SIG-M5 treated with dmso at 0.1 percent for 504 hours (cell line): ENCODE data around the gene DLX3.
A peak's percentile ranks its signal among the peaks of the same experiment; 100 is the strongest.

Source experiments
- DNase-seq: peaks from one replicate; lab custom pipeline; 2025; ENCODE audit not compliant: unreplicated experiment; lab: John Stamatoyannopoulos, UW

Gene DLX3

DNA sequence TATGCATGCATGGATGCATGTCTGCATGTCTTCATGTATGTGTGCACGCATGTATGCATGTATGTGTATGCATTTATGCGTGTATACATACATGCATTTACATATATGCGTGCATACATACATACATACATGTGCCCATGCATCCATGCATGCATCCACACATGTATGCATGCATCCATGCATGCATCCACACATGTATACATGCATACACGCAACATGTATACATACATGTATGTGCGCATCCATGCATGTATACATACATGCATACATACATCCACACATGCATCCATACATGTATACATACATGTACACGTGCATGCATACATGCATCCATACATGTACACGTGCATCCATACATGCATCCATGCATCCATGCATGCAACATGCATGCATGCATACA lies 29.8 kb upstream of the DLX3 start:
- DNase-seq = no peak

DNA sequence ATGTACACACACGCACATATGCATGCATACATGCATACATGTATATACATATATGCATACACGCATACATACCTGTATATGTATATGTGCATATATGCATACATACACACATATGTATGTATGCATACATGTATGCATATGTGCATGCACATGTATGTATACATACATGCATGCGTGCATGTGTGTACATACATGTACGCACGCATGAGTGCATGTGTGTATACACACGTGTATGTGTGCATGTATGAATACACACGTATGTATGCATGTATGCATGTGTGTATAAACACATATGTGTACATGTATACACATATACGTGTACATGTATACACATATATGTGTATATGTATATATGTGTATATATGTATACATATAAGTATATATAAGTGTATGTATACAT lies 28.5 kb upstream of the DLX3 start:
- no peak for DNase-seq

DNA sequence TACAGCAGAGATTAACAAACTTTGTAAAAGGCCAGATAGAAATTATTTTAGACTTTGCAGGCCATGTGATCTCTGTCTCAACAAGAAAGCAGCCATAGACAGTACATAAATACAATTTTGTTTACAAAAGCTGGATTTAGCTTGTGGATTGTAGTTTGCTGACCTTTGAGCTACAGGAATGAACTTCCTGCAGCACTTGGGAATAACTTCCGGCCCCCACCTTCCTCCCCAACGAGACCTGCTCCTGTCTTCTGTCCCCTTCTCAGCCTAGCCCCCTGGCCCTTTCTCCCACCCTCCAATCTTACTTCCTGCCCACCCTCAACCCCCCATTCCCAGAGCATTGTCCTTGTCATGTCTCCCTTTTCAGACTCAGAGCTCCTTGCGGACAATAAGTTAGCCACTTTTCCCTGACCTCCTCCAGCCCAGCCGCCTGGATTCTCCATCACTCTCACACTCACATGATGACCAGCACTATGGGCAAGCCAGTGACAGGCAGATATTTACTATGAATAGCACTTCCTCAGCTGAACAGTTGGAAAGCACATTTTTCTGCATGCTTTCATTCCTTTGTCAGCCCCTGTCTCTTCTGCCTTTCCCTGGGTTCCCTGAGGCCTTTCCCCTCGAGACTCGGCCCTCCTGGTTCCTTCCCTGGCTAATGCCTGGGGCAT lies 27.6 kb upstream of the DLX3 start:
- DNase-seq = no peak

DNA sequence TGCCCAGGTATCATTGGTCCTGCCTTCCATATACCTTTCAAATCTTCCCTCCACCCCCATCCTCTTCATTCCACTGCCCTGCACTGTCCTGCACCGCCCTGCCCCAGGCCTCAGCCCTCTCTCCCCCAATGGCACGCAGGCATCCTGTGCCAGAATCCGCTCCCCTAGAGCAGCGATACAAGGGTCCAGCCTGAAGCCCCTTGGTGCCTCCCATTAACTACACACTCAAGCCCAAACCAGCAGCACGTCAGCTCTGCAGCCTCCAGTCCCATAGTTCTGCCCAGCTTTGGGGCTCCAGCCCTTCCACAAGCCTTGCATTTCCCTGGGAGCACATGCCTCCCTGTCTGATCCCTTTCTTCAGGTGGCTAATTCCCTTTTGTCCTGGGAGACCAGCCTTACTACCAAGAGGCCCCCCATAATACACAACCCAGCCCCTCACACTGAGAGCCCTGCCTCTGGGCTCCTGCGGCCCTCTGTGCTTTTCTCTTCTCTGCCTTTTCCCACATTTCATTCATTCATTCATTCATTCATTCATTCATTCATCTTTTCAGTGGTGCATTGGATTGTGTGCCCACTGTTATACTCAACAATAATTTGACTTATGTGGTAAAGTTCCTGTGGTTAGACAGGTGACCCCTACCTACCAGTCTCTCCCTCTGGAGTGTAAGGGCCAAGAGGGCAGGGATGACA lies 26.8 kb upstream of the DLX3 start:
- no peak for DNase-seq

DNA sequence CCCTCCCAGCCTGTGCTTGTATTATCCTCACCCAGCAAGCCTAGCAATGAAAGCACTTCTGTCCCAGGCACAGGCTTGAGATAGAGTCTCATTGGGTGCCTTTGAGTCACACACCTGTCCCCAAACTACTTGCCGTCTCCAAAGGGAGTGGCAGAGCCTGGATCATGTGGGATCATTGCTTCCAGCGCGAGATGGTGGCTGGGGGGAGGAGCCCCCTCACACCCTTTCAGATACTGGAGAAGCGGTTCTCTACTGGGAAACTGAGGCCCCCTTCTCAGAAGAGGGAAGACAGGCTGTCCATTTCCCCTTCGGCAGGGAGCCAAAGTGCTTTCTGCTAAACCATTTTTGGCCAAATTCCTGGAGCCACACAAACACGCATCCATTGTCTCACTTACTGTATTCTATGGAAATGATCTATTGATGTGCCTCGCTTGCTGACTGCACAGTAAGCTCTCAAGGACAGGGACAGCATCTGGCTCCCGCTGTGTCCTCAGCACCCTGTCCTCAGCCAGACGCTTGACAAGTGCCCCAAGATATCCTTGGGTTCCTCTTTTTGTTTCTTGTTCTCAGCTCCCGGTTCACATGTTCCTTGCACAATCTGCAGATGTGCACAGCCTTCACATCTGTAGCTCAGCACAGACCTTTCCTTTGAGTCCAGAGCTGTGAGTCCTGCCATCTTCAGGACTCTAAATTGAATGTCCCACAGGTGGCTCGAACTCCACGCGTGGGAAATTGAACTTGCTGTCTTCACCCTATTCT lies 26.0 kb upstream of the DLX3 start:
- peak; percentile 76 for DNase-seq

DNA sequence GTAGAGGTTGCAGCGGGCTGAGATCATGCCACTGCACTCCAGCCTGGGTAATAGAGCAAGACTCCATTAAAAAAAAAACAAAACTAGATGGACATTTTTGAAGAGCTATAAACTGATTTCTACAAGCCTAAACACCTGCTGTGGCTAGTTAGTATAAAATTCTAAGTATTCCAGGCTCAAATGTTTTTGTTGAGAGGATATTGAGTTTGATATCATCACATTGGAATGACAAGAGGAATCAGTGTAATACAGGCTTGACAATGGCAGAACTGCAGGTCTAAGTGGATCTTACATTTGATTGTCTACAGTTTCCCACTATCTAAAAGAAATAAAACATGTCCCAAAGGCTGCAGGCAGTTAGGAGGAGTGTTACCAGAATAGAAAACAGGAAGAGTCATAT lies 23.9 kb upstream of the DLX3 start:
- no peak for DNase-seq

DNA sequence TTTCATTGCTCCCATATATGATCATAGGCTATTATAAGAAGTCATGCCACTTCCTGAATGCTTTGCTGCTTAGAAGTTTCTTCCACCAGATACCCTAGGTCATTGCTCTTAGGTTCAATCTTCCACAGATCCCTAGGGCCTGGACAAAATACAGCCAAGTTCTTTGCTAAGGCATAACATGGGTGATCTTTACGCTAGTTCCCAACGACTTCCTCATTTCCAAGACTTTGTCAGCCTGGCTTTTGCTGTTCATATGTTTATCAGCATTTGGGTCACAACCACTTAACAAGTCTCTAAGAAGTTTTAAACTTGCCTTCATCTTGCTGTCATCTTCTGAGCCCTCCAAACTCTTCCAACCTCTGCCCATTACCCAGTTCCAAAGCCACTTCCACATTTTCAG lies 20.1 kb upstream of the DLX3 start:
- no peak for DNase-seq

DNA sequence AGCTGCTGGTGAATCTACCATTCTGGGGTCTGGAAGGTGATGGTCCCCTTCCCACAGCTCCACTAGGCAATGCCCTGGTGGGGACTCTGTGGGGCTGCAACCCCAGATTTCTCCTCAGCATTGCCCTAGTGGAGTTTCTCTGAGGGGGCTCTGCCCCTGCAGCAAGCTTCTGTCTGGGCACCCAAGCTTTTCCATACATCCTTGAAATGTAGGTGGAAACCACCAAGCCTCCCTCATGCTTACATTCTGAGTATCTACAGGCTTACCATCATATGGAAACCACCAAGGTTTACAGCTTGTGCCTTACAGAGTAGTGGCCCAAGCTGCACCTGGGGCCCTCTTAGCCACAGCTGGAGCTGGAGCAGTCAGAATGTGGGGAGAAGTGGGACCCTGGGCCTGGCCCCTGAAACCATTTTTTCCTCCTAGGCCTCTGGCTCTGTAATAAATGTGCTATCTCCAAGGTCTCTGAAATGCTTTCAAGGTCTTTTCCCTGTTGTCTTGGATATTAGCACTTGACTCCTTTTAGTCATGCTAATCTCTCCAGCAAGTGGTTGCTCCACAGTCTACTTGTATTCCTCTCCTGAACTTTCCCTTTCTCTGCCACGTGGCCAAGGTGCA lies 19.6 kb upstream of the DLX3 start:
- DNase-seq = no peak

DNA sequence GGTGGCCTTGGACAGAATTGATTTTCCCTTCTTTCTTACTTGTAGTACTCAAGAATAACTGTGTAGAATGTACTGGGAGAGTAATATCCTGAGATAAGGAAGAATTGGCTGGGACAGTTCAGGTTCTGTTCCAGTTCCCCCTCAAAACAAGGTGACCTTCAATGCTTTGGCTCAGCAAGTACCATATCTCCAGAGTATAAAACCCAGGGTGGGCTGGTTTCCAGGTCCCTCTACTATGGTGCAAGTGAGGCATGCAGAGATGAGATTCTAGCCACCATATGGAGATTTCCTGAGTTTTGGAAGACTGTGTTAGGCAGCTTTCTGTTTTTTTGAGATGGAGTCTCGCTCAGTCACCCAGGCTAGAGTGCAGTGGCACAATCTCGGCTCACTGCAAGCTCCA lies 18.1 kb upstream of the DLX3 start:
- no peak for DNase-seq

DNA sequence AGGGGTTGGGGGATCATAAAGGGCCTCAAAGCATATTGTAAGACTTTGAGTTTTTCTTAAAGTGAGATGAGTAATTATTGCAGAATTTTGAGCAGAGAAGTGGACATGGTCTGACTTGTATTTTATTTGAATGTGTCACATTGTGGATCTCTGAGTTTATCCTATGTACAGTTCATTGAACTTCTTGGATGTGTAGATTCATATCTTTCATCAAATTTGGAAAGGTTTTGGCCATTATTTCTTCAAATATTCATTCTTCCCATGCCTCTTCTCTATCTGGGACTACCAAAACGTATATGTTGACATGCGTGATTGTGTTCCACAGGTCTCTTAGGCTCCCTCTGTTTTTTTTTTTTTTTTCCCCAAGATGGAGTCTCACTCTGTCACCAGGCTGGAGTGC lies 14.3 kb upstream of the DLX3 start:
- no peak for DNase-seq

DNA sequence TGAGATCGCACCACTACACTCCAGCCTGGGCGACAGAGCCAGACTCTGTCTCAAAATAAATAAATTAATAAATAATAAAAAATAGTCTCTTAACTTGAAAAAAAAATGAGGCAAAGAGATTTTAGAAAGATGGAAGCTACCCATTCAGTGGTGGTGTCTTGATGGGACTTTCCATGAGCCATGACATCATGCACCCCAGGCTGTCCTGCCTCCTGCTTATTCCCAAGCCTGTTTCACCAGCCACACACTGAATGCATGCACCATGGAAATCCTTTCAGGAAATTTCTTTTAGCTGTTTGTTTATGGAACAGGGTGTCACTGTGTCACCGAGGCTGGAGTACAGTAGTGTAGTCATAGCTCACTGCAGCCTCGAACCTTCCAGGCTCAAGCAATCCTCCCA lies 8.9 kb upstream of the DLX3 start:
- DNase-seq = no peak

DNA sequence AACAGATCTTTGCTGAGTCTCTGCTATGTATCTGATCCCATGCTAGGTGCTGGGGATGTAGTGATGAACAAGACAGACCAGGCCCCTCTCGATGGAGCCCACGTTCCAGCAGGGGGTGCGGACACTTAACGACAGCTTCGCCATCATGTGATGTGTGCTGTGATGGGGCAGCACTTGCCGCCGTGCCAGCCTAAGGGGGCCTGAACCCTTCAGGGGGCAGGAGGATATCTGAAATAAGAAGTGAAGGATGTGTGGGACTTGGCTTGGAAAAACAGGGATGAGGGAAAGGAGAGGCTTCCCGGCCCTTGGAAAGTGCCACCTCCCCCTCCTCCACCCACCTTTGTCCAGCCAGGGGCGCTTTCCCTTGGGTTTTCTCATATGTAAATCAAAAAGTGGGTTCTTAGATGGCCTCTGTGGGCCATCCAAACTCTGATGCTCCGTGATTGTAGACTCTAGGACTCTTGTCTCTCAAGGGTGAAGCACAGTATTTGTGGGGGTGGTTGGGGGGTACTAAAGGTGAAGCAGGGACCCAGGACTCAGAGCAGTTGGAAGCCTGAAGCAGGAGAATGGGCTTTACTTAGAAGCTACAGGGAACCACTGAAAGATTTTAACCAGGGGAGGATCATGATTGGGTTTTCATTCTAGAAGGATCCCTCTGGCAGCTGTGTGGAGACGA lies 4.0 kb upstream of the DLX3 start:
- DNase-seq = no peak

DNA sequence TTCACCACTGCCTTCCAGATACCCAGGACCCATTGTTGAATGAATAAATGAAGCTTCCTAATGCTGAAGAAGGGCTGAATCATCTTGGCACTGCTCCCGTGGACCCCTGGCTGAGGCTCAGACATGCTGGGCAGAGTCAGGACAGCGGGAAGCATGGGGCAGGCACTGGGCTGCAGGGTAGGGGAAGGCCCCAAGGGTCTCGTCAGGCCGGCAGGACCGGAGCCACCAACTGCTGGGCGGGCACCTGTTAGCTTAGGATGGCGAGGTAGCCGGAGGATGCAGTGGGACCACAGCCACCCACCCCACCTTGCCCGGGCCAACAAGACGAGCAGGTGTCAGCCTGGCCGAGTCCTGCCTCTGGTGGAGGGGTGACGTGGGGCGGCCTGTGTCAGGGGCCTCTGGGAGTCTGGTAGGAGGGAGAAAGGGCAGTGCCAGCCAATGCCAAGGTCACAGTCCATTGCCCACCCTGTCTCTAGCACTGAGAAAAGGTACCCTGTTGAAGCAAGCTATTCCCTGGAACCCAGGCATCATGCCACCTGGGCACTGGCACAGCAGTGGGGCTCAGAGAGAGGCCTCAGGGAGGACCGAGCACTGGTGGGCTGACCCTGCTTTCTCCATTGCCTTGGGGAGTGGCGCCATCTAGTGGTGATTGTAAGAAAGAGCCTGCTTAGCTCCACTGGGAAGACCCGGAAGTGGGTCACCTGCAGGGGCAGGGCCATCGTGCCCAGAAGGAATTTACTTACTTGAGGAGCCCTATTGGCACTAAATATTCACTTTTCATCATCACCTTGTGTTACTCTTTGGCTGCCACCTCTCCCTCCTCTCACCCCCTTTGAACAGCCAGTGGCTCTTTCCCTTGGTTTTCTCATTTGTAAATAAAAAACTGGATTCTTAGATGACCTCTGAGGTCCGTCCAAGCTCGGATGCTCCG lies 3.0 kb upstream of the DLX3 start:
- peak; percentile 88 for DNase-seq

DNA sequence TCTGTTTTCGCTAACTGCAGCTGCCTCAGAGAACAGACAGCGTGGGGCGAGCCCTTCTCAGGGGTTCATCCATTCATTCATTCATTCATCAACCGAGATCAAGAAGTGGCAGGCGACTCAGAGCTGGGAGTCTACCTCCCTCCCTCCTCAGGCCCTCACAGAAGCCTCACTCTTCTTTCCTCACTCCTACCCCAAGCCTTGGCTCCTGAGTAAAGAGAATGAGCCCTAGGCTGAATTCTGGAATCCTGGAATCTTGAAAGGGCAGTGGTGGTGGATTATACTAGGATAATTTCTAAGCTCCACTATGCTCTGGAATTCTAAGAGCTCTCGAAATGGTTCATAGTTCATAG lies 2.3 kb upstream of the DLX3 start:
- no peak for DNase-seq

DNA sequence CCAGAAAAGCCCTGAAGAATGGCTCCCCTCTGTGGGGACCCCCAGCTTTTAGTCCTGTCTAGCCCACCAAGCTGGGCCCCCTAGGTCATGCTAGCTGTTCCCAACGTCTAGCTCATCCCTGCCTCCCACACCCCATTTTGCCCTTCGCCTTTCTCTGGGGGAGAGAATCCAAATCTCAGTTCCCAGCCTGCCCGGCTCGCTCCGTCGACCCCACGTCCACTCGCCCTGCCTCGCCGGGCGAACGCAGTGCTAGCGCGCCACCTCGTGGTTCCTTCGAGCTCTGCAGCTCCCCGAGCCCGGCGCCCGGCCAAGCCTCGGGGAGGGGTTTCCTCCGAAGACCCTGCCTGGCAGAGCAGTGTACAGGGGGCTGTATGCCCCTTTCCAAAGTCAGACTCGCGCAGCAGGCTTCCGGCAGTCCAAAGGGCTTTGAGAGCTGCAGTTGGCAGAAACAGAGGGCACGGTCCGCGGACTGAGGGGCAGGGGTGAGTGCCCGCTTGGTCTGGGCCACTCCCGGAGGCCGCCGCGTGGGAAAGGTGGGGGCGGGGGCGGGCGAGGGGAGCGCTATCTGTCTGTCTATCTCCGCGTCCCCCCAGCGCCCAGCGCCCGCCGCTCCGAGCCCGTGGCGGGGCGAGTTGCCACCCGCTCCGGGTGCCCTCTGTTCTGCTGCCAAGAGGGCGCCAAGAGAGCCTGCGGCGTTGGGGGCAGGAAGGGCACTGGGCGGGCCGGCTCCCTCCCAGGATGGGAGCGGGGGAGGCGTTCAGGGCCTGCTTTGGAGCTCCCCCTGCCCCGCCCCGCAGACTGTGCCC lies 1.7 kb upstream of the DLX3 start:
- peak; percentile 18 for DNase-seq

DNA sequence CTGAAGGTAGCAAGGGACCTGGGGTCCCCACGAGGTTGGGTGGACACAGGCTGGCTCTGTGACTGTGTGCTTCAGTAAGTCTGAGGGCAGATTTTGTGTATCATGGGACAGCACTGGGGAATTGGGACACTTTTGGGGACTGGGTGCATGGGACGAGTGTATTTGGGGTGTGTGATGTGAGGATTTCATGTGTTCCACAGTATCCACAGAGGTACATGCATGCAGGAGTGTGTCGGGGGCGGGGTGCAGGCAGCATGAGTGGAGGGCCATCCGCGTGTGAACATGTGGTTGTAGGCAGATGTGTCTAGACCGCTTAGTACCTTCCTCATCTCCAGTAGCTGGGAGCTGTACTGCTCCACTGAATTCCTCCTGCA lies 1.1 kb upstream of the DLX3 start:
- no peak for DNase-seq

DNA sequence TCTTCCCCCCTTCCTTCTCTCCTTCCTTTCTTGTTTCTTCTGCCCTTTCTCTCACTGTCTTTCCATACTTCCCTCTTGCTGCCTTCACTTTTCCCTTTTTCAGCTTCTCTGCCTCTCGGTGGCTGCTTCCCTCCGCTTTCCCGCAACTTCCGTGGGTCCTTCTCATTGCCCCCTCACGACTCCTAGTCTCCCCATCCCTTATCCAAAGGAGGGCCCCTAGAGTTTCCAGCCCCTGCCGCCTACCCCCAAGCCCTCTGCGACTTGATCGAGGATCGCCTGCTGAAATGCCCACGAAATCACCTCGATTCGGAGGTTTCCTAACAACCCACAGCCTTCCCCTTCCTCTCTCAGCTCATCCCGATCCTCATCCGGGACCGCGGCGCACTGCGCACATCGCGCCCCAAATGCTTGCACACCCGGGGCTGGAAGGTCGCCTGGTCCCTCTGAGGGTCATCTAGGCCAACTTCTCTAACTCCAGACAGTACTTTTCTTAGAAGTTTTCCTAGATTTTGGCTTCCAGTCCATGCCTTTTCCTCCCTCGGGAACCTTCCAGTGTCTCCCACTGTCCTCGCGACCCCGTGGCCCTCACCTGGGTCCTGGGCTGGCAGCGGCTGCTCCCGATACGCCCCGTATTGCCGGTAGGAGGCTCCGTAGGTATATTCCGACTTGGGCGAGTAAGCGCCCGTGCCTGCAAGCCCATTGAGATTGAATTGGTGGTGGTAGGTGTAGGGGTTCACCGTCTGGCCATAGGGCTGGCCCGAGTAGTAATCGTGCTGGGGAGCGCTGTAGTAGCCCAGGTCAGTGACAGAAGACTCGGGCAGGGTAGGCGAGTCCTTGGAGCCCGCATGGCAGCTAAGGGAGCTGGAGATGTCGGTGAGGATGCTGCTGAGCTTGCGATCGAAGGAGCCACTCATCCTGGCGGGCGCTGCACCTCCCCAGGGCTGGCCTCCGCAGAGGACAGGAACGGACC lies 654 bp downstream of the DLX3 start:
- no peak for DNase-seq

DNA sequence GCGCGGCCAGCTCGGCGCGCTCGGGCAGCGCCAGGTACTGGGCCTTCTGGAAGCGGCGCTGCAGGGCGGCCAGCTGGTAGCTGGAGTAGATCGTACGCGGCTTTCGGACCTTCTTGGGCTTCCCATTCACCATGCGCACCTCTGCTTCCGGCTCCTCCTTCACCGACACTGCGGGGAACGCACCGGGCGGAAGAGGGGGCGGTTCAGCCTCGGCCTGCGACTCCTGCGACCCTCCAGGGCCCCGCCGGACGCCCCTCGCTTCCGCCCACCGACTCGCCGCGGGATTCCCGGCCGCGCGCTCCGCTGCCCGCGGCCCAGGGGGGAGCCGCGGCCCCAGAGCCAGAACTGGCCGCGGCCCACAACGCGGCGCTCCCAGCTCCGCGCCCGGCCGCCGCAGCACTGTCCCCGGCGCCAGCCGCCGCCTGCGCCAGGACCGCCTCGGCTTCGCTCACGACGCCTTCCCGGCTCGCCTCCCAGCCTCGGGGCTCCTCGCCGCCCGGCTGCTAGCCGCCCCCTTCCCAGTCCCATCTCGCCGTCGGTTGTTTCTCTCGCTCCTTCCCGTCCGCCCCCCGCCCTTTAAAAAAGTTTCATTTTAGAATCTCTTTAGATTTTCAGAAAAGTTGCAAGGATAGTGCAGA lies 1.5 kb downstream of the DLX3 start:
- no peak for DNase-seq
